ENCODE data around the gene CHST11. TPM values are rescaled to one million over a fixed set of nuclear protein-coding genes. Genes with fewer than 3 reads are reported as not detected.

The CHST11 gene
- total and polyA plus RNA-seq, 9 of the 15 experiments (the other 6 are each of a cell fraction or from before 2014, with no cell fraction given) = 2.3 to 38.7 (median 15.0) TPM

DNA sequence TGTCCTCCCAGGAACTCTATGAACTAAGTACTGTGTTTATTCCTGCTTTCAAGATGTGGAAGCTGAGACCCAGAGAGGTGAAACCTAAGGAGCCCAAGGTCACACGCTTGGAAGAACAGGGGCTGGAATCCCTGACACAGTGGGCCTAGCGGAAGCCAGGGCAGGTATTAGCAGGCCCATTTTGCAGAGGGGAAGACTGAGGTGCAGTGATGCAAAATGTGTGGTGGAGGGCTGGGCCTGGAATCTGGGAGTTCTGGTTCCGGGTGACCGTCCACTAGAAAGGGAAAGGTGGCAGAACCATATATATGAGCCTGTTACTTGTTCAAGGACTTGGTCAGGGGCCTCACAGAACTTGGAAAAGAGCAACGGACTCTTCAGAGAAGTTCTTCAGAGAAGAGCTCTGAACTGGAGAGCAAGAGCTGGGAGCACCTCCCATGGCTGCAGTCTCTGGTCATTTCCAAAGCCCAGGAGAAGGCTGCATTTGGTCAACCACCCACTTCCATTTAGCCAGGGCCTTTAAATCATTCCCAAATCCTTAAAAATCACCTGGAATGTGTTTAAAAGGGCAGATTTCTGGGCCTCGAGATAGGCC, 119.5 kb downstream of the CHST11 start (continued):
- no peak for TF ChIP-seq TAF9B (IDR thresholded peaks at IDR 0.05; ENCODE audit: partially characterized antibody)
- TF ChIP-seq, protein P1, sequence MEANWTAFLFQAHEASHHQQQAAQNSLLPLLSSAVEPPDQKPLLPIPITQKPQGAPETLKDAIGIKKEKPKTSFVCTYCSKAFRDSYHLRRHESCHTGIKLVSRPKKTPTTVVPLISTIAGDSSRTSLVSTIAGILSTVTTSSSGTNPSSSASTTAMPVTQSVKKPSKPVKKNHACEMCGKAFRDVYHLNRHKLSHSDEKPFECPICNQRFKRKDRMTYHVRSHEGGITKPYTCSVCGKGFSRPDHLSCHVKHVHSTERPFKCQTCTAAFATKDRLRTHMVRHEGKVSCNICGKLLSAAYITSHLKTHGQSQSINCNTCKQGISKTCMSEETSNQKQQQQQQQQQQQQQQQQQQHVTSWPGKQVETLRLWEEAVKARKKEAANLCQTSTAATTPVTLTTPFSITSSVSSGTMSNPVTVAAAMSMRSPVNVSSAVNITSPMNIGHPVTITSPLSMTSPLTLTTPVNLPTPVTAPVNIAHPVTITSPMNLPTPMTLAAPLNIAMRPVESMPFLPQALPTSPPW (CRISPR knock-in tag; IDR thresholded peaks at IDR 0.05) = no peak
- TF ChIP-seq KDM1A (IDR thresholded peaks at IDR 0.05) = peak; percentile 85 to 94
- no peak for TF ChIP-seq HSF4 (CRISPR knock-in tag; IDR thresholded peaks at IDR 0.05; ENCODE audit: borderline replicate concordance)
- peak; percentile 74; the same call in 1 of the 2 replicates for TF ChIP-seq HDGF (IDR thresholded peaks at IDR 0.05)
- no peak for TF ChIP-seq GATAD2A (IDR thresholded peaks at IDR 0.05)
- TF ChIP-seq FOS (IDR thresholded peaks at IDR 0.05; ENCODE audit: extremely low read depth, insufficient read length) = no peak
- TF ChIP-seq, protein P2, sequence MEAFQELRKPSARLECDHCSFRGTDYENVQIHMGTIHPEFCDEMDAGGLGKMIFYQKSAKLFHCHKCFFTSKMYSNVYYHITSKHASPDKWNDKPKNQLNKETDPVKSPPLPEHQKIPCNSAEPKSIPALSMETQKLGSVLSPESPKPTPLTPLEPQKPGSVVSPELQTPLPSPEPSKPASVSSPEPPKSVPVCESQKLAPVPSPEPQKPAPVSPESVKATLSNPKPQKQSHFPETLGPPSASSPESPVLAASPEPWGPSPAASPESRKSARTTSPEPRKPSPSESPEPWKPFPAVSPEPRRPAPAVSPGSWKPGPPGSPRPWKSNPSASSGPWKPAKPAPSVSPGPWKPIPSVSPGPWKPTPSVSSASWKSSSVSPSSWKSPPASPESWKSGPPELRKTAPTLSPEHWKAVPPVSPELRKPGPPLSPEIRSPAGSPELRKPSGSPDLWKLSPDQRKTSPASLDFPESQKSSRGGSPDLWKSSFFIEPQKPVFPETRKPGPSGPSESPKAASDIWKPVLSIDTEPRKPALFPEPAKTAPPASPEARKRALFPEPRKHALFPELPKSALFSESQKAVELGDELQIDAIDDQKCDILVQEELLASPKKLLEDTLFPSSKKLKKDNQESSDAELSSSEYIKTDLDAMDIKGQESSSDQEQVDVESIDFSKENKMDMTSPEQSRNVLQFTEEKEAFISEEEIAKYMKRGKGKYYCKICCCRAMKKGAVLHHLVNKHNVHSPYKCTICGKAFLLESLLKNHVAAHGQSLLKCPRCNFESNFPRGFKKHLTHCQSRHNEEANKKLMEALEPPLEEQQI (IDR thresholded peaks at IDR 0.05) = no peak
- TF ChIP-seq CHD4 (IDR thresholded peaks at IDR 0.05; ENCODE audit: insufficient read depth, insufficient replicate concordance, low read depth, low read length, poor library complexity, severe bottlenecking) = peak; percentile 51
- TF ChIP-seq ADNP (tag; IDR thresholded peaks at IDR 0.05) = peak; percentile 99
- TF ChIP-seq SMARCA5 (IDR thresholded peaks at IDR 0.05) = peak; percentile 71
- no peak for TF ChIP-seq SIRT6 (IDR thresholded peaks at IDR 0.05; ENCODE audit: low read depth, low read length)
